ENCODE measurements around the gene PCDHGA6.
A peak's percentile ranks its signal among the peaks of the same experiment; 100 is the strongest.
"Not testable (repeated sequence)": the region's sequence is repeated elsewhere in the genome, so short reads cannot be mapped to it uniquely, and the experiment has no call there.

PCDHGA6 gene

GRCh38 chr5:141363952-141364660 lies 9.6 kb upstream of the PCDHGA6 start, which contains the start of gene PCDHGA5:
Gene PCDHGA5 (plus strand): TSS chr5:141364162. CDS start chr5:141364331, 169 bp downstream.
- DNase-seq (ENCODE audit: extremely low read depth, low read depth), result no peak
- TF ChIP-seq, protein P1, sequence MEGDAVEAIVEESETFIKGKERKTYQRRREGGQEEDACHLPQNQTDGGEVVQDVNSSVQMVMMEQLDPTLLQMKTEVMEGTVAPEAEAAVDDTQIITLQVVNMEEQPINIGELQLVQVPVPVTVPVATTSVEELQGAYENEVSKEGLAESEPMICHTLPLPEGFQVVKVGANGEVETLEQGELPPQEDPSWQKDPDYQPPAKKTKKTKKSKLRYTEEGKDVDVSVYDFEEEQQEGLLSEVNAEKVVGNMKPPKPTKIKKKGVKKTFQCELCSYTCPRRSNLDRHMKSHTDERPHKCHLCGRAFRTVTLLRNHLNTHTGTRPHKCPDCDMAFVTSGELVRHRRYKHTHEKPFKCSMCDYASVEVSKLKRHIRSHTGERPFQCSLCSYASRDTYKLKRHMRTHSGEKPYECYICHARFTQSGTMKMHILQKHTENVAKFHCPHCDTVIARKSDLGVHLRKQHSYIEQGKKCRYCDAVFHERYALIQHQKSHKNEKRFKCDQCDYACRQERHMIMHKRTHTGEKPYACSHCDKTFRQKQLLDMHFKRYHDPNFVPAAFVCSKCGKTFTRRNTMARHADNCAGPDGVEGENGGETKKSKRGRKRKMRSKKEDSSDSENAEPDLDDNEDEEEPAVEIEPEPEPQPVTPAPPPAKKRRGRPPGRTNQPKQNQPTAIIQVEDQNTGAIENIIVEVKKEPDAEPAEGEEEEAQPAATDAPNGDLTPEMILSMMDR (IDR thresholded peaks at IDR 0.05; ENCODE audit: low read depth, low read length), result no peak; the same call in 1 of the 2 replicates

DNA sequence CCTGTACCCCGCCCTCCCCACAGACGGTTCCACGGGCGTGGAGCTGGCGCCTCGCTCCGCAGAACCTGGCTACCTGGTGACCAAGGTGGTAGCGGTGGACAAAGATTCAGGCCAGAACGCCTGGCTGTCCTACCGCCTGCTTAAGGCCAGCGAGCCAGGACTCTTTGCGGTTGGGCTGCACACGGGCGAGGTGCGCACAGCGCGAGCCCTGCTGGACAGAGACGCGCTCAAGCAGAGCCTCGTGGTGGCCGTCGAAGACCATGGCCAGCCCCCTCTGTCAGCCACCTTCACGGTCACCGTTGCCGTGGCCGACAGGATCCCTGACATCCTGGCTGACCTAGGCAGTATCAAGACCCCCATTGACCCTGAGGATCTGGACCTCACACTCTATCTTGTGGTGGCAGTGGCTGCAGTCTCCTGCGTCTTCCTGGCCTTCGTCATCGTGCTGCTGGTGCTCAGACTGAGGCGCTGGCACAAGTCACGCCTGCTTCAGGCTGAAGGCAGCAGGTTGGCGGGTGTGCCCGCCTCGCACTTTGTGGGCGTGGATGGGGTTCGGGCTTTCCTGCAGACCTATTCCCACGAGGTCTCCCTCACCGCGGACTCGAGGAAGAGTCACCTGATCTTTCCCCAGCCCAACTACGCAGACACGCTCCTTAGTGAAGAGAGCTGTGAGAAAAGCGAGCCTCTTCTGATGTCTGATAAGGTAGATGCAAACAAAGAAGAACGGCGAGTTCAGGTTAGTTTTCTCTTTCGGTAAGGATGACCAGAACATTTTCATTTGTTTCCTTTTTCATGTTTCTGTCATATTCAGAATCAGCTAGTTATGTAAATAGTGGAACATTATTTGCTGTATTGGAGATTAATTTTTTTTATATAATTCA lies 7.4 kb upstream of the PCDHGA6 start:
- TF ChIP-seq, protein P1 (IDR thresholded peaks at IDR 0.05; ENCODE audit: low read depth, low read length), result no peak
- DNase-seq (ENCODE audit: extremely low read depth, low read depth), result no peak

DNA sequence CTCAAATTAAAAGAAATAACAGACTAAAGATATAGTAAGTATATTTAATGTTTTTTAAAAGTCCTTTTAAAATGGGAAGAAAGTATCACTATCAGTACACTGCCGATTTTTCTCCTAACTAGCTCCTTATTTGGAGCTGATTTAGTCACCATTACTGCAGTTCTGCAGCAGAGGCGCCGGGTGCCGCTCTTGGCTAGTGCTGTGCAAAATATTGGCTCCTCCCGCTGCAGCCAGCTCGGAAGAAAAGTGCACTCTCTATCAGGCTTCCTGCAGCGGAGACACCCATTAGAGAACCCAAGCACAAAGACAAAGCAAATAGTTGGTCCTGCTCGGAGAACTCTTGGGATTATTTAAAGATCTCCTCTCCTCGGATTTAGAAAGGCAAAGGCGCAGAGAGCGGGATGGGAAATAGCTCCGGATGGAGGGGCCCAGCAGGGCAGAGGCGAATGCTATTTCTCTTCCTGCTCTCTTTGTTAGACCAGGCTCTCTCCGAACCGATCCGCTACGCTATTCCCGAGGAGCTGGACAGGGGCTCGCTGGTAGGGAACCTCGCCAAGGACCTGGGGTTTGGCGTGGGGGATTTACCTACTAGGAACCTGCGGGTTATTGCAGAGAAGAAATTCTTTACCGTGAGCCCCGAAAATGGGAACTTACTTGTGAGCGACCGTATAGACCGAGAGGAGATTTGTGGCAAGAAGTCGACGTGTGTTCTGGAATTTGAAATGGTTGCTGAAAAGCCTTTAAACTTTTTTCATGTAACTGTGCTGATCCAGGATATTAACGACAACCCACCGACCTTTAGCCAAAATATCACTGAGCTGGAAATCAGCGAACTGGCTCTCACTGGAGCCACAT lies 3.5 kb upstream of the PCDHGA6 start, which contains the start of gene PCDHGB3:
PCDHGB3 (plus strand) TSS at position 249 of the 855 bp plus-strand sequence; CDS start at position 402, 153 bp downstream.
- TF ChIP-seq, protein P1 (IDR thresholded peaks at IDR 0.05; ENCODE audit: low read depth, low read length), result peak; percentile 50
- DNase-seq (ENCODE audit: extremely low read depth, low read depth), result no peak

- DNase-seq (ENCODE audit: extremely low read depth, low read depth), result no peak
- TF ChIP-seq, protein P1 (IDR thresholded peaks at IDR 0.05; ENCODE audit: low read depth, low read length), result no peak
Measured at GRCh38 chr5:141371572-141372475, 1.9 kb upstream of the PCDHGA6 start.

DNA sequence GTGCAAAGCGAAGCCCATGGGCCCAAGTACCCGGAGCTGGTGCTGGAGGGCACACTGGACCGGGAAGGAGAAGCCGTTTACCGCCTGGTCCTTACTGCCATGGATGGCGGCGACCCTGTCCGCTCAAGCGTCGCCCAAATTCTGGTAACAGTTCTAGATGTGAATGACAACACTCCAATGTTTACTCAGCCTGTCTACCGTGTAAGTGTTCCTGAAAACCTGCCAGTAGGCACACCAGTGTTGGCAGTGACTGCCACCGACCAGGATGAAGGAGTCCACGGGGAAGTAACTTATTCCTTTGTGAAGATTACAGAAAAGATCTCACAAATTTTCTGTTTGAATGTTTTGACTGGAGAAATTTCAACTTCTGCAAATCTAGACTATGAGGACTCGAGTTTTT lies 936 bp downstream of the PCDHGA6 start:
- DNase-seq (ENCODE audit: extremely low read depth, low read depth), result no peak
- TF ChIP-seq, protein P1 (IDR thresholded peaks at IDR 0.05; ENCODE audit: low read depth, low read length), result no peak

DNA sequence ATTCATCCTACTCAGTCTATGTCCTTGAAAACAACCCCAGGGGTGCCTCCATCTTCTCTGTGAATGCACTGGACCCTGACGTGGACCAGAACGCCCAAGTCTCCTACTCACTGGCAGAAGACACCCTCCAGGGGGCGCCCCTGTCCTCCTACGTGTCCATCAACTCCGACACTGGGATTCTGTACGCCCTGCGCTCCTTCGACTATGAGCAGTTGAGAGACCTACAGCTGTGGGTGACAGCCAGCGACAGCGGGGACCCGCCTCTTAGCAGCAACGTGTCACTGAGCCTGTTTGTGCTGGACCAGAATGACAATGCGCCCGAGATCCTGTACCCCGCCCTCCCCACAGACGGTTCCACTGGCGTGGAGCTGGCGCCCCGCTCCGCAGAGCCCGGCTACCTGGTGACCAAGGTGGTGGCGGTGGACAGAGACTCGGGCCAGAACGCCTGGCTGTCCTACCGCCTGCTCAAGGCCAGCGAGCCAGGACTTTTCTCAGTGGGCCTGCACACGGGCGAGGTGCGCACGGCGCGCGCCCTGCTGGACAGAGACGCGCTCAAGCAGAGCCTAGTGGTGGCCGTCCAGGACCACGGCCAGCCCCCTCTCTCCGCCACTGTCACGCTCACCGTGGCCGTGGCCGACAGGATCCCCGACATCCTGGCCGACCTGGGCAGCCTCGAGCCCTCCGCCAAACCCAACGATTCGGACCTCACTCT lies 1.9 kb downstream of the PCDHGA6 start:
- not testable (repeated sequence) for DNase-seq (ENCODE audit: extremely low read depth, low read depth)

Data from AG09319 (cell line).